Glomerular visceral epithelial cell (primary cell): ENCODE results near the gene ZNF512B.
"Not testable (repeated sequence)": the region's sequence is repeated elsewhere in the genome, so short reads cannot be mapped to it uniquely, and the experiment has no call there.

Experiments
- DNase-seq: peaks from one replicate; pipeline ENCODE4 v3.0.0-alpha.2; 2016; ENCODE audit errors: extremely low spot score

ZNF512B gene

GRCh38 chr20:63969838-63970713 lies at the start of gene ZNF512B:
TSS of gene ZNF512B (minus strand) at chr20:63969930. CDS start at chr20:63967950, 1,980 bp downstream.
- peak; percentile 75 for DNase-seq

- DNase-seq, result no peak
Observed at GRCh38 chr20:64015635-64016034, 45.9 kb upstream of the ZNF512B start.

GRCh38 chr20:64012385-64013154 lies 42.8 kb upstream of the ZNF512B start:
- not testable (repeated sequence) for DNase-seq

GRCh38 chr20:64011366-64011779 lies 41.6 kb upstream of the ZNF512B start:
- DNase-seq, result no peak

- DNase-seq, result no peak
Observed at GRCh38 chr20:64010711-64011237, 41.0 kb upstream of the ZNF512B start.

- no peak for DNase-seq
Observed at GRCh38 chr20:64009811-64010387, 40.2 kb upstream of the ZNF512B start.

- no peak for DNase-seq
Observed at GRCh38 chr20:64006902-64007301, 37.2 kb upstream of the ZNF512B start.

GRCh38 chr20:64006490-64006889 lies 36.8 kb upstream of the ZNF512B start:
- no peak for DNase-seq

- no peak for DNase-seq
Observed at GRCh38 chr20:64005394-64005793, 35.7 kb upstream of the ZNF512B start.

GRCh38 chr20:64003960-64004725 lies 34.4 kb upstream of the ZNF512B start:
- DNase-seq, result no peak

- no peak for DNase-seq
Observed at GRCh38 chr20:64001607-64002011, 31.9 kb upstream of the ZNF512B start.

- no peak for DNase-seq
Observed at GRCh38 chr20:64000906-64001305, 31.2 kb upstream of the ZNF512B start.

GRCh38 chr20:63982937-63983336 lies 13.2 kb upstream of the ZNF512B start:
- no peak for DNase-seq

GRCh38 chr20:63980806-63981728 lies 11.3 kb upstream of the ZNF512B start, which contains the start of gene PRPF6:
TSS of gene PRPF6 (plus strand) at chr20:63981132. CDS start at chr20:63981246, 114 bp downstream.
- DNase-seq, result peak; percentile 97

- no peak for DNase-seq
Observed at GRCh38 chr20:63980317-63980805, 10.6 kb upstream of the ZNF512B start.

- DNase-seq, result peak; percentile 81
Observed at GRCh38 chr20:63979557-63980316, 10.0 kb upstream of the ZNF512B start, which contains the start of gene SAMD10. TSS of gene SAMD10 (minus strand) at chr20:63979642. CDS start at chr20:63979467, 175 bp downstream.

- DNase-seq, result no peak
Observed at GRCh38 chr20:63979229-63979556, 9.5 kb upstream of the ZNF512B start.

GRCh38 chr20:63978319-63979228 lies 8.8 kb upstream of the ZNF512B start:
- peak; percentile 80 for DNase-seq
